Activated CD8-positive, alpha-beta memory T cell treated with anti-CD3 and anti-CD28 coated beads, Interleukin-2, amount 50 U/mL, for 1 hour (primary cell): ENCODE data around the gene HAS3.

Experiments used
- DNase-seq: peaks from one replicate; pipeline ENCODE4 v3.0.0-alpha.2; 2020; ENCODE audit errors: extremely low read depth

HAS3 gene

GRCh38 chr16:69089091-69089910, 16.2 kb upstream of the HAS3 start:
- no peak for DNase-seq

GRCh38 chr16:69093974-69094373, 11.5 kb upstream of the HAS3 start:
- no peak for DNase-seq

- DNase-seq = no peak
Observed at GRCh38 chr16:69094501-69094900, 11.0 kb upstream of the HAS3 start.

- no peak for DNase-seq
Observed at GRCh38 chr16:69095193-69095592, 10.3 kb upstream of the HAS3 start.

- DNase-seq = no peak
Observed at GRCh38 chr16:69100071-69100691, 5.3 kb upstream of the HAS3 start.

- no peak for DNase-seq
Observed at GRCh38 chr16:69106491-69107315, 1.2 kb downstream of the HAS3 start.

- no peak for DNase-seq
Observed at GRCh38 chr16:69107316-69107962, 2.0 kb downstream of the HAS3 start.

GRCh38 chr16:69108064-69108904, 2.8 kb downstream of the HAS3 start:
- DNase-seq = no peak

- no peak for DNase-seq
Observed at GRCh38 chr16:69108905-69109252, 3.4 kb downstream of the HAS3 start.

GRCh38 chr16:69109486-69110270, 4.2 kb downstream of the HAS3 start:
- DNase-seq = no peak

GRCh38 chr16:69110406-69110805, 5.0 kb downstream of the HAS3 start:
- DNase-seq = no peak

GRCh38 chr16:69111216-69111875, 5.9 kb downstream of the HAS3 start:
- no peak for DNase-seq

- no peak for DNase-seq
Observed at GRCh38 chr16:69111876-69112230, 6.4 kb downstream of the HAS3 start.

- DNase-seq = no peak
Observed at GRCh38 chr16:69112285-69113129, 7.1 kb downstream of the HAS3 start.

GRCh38 chr16:69113216-69113615, 7.8 kb downstream of the HAS3 start:
- no peak for DNase-seq

GRCh38 chr16:69114346-69114975, 9.0 kb downstream of the HAS3 start:
- no peak for DNase-seq

- no peak for DNase-seq
Observed at GRCh38 chr16:69114976-69115355, 9.5 kb downstream of the HAS3 start.

- no peak for DNase-seq
Observed at GRCh38 chr16:69115361-69115760, 9.9 kb downstream of the HAS3 start.

- no peak for DNase-seq
Observed at GRCh38 chr16:69115837-69116236, 10.4 kb downstream of the HAS3 start.
